ENCODE results near the gene FANCD2. TPM values are rescaled to one million over a fixed set of nuclear protein-coding genes. Genes with fewer than 3 reads are reported as not detected.

The FANCD2 gene
- total RNA-seq, result 100 to 1,000 TPM in 1 of 2 donors, 10 to 100 TPM in 1; 35.0 to 110 TPM

DNA sequence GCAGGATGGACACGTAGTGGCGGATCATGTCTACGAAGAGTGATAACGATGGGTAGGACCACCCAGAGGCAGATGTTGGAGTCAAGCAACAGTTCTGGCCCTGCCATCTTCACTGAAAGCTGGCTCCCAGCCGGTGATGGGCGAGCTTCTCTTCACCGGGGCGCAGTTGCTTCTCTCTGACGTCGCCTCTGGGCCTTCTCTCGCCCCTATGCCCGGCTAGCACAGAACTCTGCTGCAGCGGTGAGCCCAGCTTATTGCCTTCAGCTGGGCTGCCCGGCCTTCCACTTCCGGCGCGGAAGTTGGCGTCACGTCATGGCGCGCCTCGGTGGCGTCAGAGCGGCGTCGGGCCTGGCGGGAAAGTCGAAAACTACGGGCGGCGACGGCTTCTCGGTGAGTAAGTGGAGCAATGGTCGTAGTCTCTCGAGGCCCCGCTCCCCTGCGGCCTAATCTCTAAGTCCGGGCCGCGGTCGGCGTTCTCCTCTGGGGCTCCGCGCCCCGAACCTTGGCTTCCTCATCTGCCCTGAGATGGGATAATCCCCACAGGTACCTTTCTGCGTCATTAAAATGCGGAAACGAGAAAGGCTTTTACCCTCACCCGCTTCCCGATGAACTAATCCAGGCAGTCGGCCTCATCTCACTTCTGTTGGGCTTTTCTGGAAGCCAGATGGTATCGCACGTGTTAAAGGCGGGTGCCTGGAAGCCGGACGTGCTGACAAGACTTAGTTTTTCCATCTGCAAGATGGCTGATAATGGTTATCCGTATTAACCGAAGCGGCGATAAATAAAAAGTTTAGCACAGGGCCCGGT, at the start of gene FANCD2:
TSS of gene FANCD2 (plus strand) at position 354 of the 807 bp plus-strand sequence. CDS start 2,221 bp downstream, outside the sequence.
- H3K4me3 Mint-ChIP-seq, result peak within 1 kb of the TSS; percentile 95
- ATAC-seq (peak; percentile 95 to 96), DNase-seq (ENCODE audit: low spot score) (peak; percentile 93)
- H3K4me1 Mint-ChIP-seq (ENCODE audit: low read depth in 2 of 2), result peaks cover 14 to 34% of the 10 kb centered on the region in 2 donors
- peak within 1 kb of the TSS; percentile 96 for H3K27ac Mint-ChIP-seq
- no peaks in the 10 kb centered on the region for H3K9me3 Mint-ChIP-seq
- no peaks in the 10 kb centered on the region for H3K27me3 Mint-ChIP-seq
- H3K36me3 Mint-ChIP-seq, result peaks cover 18% of the 10 kb centered on the region

DNA sequence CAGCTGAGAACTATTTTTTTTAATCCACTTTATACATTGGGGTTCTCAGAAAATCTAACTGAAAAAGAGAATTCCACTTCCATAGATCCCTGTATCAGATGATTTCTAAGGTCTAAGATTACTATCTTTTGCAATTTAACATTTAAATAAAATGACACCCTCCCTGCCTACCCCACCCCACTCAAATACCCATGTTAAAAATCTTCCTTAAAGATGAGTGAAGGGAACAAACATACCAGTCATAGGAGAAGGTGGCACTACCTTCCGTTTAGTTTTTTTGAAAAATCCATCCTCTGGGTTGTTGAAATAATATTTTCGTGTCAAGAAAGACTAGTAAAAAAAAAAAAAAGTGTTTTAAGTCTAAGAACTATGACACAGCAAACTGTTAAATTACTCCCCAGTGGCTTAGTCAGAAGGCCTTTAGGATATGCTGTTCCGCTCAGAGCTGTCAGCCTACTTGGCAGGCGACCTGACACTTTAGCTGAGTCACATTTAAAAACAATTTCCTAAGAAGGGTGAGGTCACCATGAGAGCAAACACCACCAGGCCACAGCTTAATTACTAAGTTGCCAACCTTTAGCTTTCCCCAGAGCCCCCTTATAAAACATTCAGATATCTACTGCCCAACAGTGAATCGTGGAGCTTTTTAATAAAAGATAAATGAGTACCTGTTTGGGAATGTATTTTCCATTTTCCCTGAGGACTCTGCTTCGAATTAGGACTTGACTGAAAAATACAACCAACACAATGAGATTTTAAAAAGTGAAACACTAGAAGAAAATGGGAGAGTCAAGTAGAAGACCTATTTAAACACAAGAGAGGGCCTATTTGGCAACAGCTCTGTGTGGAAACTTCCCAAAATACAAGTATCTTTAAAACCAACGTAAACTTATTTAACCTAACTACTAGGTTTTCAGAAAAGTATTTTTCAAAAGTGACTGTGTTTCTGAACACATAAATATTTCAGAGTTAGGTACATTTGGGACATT, 49.2 kb upstream of the FANCD2 start:
- DNase-seq (ENCODE audit: low spot score) (peak; percentile 78), ATAC-seq (peak; percentile 98)
- Mint-ChIP-seq H3K27ac (peak overlapping the region; percentile 97 to 99), H3K36me3 (peaks cover 26% of the 10 kb centered on the region), H3K4me1 (ENCODE audit: low read depth in 2 of 2) (peaks cover 26% of the 10 kb centered on the region in 2 donors), H3K27me3 (no peaks in the 10 kb centered on the region), H3K4me3 (peak overlapping the region; percentile 73), H3K9me3 (no peaks in the 10 kb centered on the region)

DNA sequence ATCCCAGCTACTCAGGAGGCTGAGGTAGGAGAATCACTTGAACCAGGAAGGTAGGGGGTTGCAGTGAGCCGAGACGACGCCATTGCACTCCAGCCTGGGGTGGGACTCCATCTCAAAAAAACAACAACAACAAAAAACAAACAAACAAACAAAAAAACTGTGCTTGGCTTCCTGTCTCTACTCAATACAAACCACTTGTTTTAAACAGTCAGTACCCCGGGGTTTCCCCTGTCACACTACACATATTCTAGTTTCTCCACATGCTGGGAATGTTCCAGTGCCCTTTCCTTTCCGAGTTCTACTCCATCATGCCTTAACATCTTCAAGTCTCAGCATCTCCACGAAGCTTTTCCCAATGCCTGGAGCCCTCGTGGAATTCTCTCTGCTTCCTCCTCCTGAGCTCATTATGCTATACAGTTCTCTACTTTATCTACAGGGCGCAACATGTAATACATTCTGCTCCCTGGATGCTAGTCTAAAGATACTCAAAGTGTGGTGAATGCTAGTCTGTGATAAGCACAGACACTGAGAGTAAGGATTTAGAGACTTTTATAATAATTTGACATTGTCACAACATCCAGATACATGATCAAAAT, 47.4 kb upstream of the FANCD2 start:
- Mint-ChIP-seq H3K27me3 (no peaks in the 10 kb centered on the region), H3K4me1 (ENCODE audit: low read depth in 2 of 2) (peaks cover 29 to 34% of the 10 kb centered on the region in 2 donors)

DNA sequence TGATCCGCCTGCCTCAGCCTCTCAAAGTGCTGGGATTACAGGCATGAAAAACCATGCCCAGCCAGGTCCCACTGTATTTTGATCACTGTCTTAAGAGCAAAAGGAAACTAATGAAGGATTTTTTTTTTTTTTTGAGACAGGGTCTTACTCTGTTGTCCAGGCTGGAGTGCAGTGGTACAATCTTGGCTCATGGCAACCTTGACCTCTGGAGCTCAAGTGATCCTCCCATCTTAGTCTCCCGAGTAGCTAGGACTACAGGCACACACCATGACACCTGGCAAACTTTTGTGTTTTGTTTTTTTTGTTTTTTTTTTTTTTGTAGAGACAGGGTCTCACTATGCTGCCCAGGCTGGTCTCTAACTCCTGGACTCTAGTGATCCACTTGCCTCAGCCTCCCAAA, 46.0 kb upstream of the FANCD2 start:
- H3K36me3 Mint-ChIP-seq, result peaks cover 23% of the 10 kb centered on the region
- H3K4me1 Mint-ChIP-seq (ENCODE audit: low read depth in 2 of 2), result peaks cover 29 to 34% of the 10 kb centered on the region in 2 donors
- no peaks in the 10 kb centered on the region for H3K27me3 Mint-ChIP-seq
- H3K27ac Mint-ChIP-seq, result peak overlapping the region in 1 of 2 donors; percentile 97
- no peaks in the 10 kb centered on the region for H3K9me3 Mint-ChIP-seq
- H3K4me3 Mint-ChIP-seq, result no peak overlapping the region
- no peak for DNase-seq (ENCODE audit: low spot score)
- ATAC-seq, result no peak

More for the DNA sequence above, 47.4 kb upstream of the FANCD2 start:
- H3K4me3 Mint-ChIP-seq, result peak overlapping the region; percentile 68
- peaks cover 26% of the 10 kb centered on the region for H3K36me3 Mint-ChIP-seq
- ATAC-seq (no peak), DNase-seq (ENCODE audit: low spot score) (no peak)
- no peaks in the 10 kb centered on the region for H3K9me3 Mint-ChIP-seq
- H3K27ac Mint-ChIP-seq, result peak overlapping the region; percentile 97 to 99

DNA sequence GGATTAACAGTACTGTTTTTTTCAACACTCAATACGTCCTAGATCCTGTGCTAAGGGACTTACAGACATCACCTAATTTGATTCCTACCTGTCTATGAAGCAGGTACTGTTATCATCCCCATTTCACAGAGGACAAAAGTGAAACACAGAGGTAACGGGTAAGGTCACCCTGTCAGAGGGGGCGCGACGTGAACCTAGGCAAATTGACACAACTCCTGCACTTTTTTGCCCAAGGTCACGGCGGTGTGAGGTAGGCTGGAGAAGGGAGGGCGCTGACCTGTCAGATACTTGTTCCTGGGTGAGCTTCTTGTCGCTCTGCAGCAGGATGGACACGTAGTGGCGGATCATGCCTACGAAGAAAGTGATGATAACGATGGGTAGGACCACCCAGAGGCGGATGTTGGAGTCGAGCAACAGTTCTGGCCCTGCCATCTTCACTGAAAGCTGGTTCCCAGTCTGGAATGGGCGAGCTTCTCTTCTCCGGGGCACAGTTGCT, 40.0 kb upstream of the FANCD2 start:
- Mint-ChIP-seq H3K27me3 (no peaks in the 10 kb centered on the region), H3K4me1 (ENCODE audit: low read depth in 2 of 2) (peaks cover 10 to 17% of the 10 kb centered on the region in 2 donors), H3K4me3 (peak overlapping the region; percentile 99), H3K27ac (peak overlapping the region; percentile 97 to 99), H3K9me3 (no peaks in the 10 kb centered on the region), H3K36me3 (peaks cover 4% of the 10 kb centered on the region)
- DNase-seq (ENCODE audit: low spot score) (no peak), ATAC-seq (peak; percentile 74 to 76)

DNA sequence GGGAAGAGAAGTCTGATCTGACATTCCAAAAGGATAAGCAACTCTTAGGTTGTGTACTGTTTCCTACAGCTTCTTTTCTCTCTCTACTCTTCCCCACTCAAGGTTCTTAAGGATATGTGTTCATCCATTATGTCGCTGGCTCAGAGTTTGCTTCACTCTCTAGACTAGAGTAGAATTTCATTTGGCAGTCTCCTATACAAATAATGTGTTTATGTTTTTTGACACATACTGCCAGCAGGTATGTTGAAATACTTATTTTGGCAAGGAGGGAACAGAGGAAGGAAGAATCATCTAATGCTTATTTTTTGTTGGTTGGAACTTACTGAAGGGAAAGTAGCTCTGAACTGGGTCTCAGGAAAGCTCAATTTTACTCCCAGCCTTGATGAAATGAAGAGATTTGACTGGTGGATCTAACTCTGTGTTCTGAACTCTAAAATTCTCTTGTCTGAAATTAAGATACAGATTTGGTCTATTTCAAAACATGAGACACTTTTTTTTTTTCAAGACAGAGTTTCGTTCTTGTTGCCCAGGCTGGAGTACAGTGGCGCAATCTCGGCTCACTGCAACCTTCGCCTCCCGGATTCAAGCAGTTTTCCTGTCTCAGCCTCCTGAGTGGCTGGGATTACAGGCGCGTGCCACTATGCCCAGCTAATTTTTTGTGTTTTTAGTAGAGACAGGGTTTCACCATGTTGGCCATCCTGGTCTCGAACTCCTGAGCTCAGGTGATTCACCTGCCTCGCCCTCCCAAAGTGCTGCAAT, 32.0 kb upstream of the FANCD2 start:
- H3K36me3 Mint-ChIP-seq, result peaks cover 4% of the 10 kb centered on the region
- no peak overlapping the region for H3K4me3 Mint-ChIP-seq
- H3K9me3 Mint-ChIP-seq, result no peaks in the 10 kb centered on the region
- no peaks in the 10 kb centered on the region for H3K27me3 Mint-ChIP-seq
- no peak overlapping the region for H3K27ac Mint-ChIP-seq
- ATAC-seq (no peak), DNase-seq (ENCODE audit: low spot score) (no peak)
- no peaks in the 10 kb centered on the region for H3K4me1 Mint-ChIP-seq (ENCODE audit: low read depth in 2 of 2)

DNA sequence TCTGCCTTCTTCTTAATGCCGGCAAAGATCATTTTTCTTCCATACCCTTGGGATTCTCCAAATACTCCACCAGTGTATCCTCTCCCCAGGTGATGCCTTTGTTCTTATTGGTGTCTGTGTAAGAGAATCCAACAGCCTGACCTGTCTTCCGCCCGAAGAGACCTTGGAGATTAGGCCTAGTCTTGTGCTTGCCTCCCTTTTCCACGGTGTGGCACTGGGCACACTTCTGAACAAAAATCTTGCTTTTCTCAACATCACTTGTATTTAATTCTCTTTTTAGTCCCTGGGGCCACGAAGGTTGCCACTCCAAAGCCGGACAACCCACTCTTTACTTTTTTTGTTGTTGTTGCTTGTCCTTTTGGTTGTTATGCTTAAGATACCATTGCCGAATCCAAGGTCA, 25.6 kb upstream of the FANCD2 start:
- no peaks in the 10 kb centered on the region for H3K9me3 Mint-ChIP-seq

DNA sequence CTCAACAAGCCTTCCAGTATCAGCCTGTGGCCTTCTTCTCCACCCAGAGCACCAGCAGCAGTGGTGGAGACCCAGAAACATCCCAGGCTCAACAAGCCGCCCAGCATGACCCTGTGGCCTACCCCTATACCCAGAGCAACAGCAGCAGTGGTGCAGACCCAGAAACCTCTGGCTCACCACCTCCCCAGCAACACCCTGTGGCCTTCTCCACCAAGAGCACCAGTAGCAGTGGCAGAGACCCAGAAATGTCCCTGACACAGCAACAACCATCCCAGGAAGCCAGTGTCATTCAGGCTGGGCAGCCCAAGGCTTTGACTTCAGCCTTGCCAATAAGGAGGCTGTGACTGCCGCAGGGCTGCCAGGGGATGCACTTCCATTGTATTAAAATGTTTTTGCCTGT, 23.3 kb upstream of the FANCD2 start:
- peaks cover 10% of the 10 kb centered on the region for H3K36me3 Mint-ChIP-seq
- no peaks in the 10 kb centered on the region for H3K27me3 Mint-ChIP-seq
- no peak overlapping the region for H3K4me3 Mint-ChIP-seq
- H3K9me3 Mint-ChIP-seq, result no peaks in the 10 kb centered on the region
- H3K27ac Mint-ChIP-seq, result no peak overlapping the region
- DNase-seq (ENCODE audit: low spot score) (no peak), ATAC-seq (no peak)
- peaks cover 10 to 18% of the 10 kb centered on the region in 2 donors for H3K4me1 Mint-ChIP-seq (ENCODE audit: low read depth in 2 of 2)

More for the DNA sequence above, 25.6 kb upstream of the FANCD2 start:
- H3K36me3 Mint-ChIP-seq, result peaks cover 10% of the 10 kb centered on the region
- no peaks in the 10 kb centered on the region for H3K27me3 Mint-ChIP-seq
- peaks cover 10 to 16% of the 10 kb centered on the region in 2 donors for H3K4me1 Mint-ChIP-seq (ENCODE audit: low read depth in 2 of 2)
- no peak overlapping the region for H3K4me3 Mint-ChIP-seq
- H3K27ac Mint-ChIP-seq, result no peak overlapping the region
- ATAC-seq, result no peak
- DNase-seq (ENCODE audit: low spot score), result no peak

DNA sequence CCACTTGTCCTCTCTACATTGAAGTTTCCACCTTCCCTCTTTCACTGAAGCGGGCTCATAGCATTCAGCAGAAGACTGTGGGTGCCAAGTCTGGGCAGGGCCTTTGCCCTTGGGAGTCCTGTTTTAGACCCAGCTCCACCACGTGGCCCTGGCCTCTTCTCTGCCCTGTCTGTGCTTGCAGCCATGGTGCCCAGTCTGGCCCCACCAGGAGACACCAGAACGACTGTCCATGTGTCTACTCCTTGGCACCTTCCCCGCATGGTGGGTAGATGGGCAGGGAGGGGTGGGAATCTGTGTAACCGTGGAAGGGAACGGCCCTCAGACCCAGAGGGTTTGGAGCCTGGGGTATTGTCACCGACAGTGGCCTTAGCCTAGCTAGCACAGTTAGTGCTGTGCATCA, 21.7 kb upstream of the FANCD2 start:
- peaks cover 6% of the 10 kb centered on the region for H3K36me3 Mint-ChIP-seq
- H3K4me1 Mint-ChIP-seq (ENCODE audit: low read depth in 2 of 2), result peaks cover 14 to 27% of the 10 kb centered on the region in 2 donors
- H3K9me3 Mint-ChIP-seq, result no peaks in the 10 kb centered on the region
- peak overlapping the region; percentile 10 for H3K4me3 Mint-ChIP-seq
- DNase-seq (ENCODE audit: low spot score) (no peak), ATAC-seq (no peak)
- H3K27me3 Mint-ChIP-seq, result no peaks in the 10 kb centered on the region
- peak overlapping the region; percentile 8 to 57 for H3K27ac Mint-ChIP-seq

DNA sequence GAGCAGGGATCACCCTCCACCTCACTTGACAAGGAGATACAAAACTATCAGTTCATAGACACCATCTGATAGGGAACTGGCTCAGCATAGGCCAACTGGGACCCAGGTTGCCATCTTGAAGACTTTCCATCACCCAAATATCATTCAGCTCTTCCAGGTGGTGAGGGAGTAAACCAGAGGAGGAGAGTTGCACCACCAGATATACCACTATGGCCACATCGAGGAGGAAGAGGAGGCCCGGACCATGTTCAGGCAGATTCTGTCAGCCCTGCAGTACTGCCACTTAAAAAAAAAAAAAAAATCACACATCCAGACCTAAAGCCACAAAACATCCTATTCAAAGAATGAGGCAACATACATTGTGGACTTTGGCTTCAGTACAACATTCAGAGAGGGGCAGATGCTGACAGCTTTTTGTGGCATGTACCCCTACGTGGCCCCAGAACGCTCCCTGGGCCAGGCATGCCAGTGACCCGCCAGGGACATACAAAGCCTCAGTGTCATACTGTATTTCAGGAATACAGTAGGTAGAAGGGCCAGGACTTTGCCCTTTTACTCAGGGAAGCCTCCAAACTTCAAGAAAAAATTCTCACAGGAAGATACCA, 21.2 kb upstream of the FANCD2 start:
- Mint-ChIP-seq H3K4me1 (ENCODE audit: low read depth in 2 of 2) (peaks cover 16 to 30% of the 10 kb centered on the region in 2 donors), H3K36me3 (peaks cover 6% of the 10 kb centered on the region), H3K4me3 (peak overlapping the region; percentile 10), H3K9me3 (no peaks in the 10 kb centered on the region), H3K27ac (peak overlapping the region; percentile 8 to 57), H3K27me3 (no peaks in the 10 kb centered on the region)
- ATAC-seq (peak; percentile 25 to 41), DNase-seq (ENCODE audit: low spot score) (no peak)

DNA sequence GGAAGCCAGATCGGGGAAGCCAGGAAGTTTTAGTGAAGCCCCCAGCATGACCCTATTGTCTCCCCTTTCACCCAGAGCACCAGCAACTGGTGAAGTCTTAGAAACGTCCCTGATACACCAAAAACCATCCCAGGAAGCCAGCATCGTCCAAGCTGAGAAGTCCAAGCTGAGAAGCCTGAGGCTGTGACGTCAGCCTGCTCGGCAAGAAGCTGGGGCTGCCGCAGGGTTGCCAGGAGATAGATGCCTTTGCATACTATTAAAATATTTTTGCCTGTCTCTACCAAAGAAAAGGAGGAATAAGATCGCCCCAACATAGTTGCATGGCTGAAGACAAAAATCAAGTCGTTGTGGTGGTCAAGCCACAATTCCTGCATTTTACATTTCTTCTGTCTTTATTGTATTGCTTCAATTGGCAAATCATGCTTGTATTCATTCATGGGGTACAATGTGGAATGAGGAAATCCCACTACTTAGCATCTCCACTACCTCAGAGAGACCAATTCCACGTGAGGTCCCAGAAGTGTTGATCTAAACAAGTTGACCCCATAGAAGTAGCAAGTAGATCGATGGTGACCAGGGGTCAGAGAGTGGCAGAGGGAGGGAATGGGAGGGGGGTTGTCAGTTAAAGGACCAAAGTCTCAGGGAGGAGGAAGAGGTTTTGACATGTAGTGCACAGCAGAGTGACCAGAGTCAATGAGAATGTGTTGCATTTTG, 20.0 kb upstream of the FANCD2 start:
- Mint-ChIP-seq H3K9me3 (no peaks in the 10 kb centered on the region), H3K4me3 (no peak overlapping the region), H3K36me3 (no peaks in the 10 kb centered on the region), H3K27me3 (no peaks in the 10 kb centered on the region), H3K4me1 (ENCODE audit: low read depth in 2 of 2) (peaks cover 21 to 35% of the 10 kb centered on the region in 2 donors), H3K27ac (peak overlapping the region in 1 of 2 donors; percentile 57)
- DNase-seq (ENCODE audit: low spot score) (no peak), ATAC-seq (no peak)

DNA sequence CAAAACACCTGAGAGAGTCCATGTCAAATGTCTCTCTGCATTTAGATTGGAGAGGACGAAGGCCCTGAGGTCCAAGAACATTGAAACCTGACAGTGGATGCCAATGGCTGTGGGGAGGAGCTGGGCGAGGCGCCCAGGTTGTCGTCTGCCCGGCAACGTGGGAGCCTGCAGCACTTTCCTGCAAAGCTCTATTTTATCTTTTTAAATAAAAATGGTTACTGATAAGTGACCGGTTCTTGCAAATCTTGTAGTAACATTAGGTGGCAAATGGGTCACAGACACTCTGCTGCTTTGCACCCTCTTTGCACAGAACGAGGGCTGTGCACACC, 19.5 kb upstream of the FANCD2 start:
- no peak overlapping the region for H3K27ac Mint-ChIP-seq
- no peaks in the 10 kb centered on the region for H3K36me3 Mint-ChIP-seq
- no peak for DNase-seq (ENCODE audit: low spot score)
- H3K27me3 Mint-ChIP-seq, result no peaks in the 10 kb centered on the region
- ATAC-seq, result no peak
- H3K4me3 Mint-ChIP-seq, result no peak overlapping the region
- peaks cover 21 to 36% of the 10 kb centered on the region in 2 donors for H3K4me1 Mint-ChIP-seq (ENCODE audit: low read depth in 2 of 2)
- no peaks in the 10 kb centered on the region for H3K9me3 Mint-ChIP-seq
